HUES6 (cell line): Measurements from ENCODE around the gene INF2.

Experiments used
- H3K27ac ChIP-seq: 2 replicates; pipeline ENCODE4 v1.7.0; 2013; ENCODE audit warnings: low read depth, mild to moderate bottlenecking, low read length, inconsistent platforms
- H3K27me3 ChIP-seq: 2 replicates; pipeline ENCODE4 v1.6.1; 2013; ENCODE audit warnings: low read length; ENCODE audit not compliant: control insufficient read depth, insufficient read depth
- H3K36me3 ChIP-seq: 2 replicates; pipeline ENCODE4 v1.6.1; 2013; ENCODE audit warnings: low read length; ENCODE audit not compliant: control insufficient read depth, insufficient read depth
- H3K4me1 ChIP-seq: 2 replicates; pipeline ENCODE4 v1.6.1; 2013; ENCODE audit warnings: low read length; ENCODE audit not compliant: control insufficient read depth, insufficient read depth
- H3K4me3 ChIP-seq: 2 replicates; pipeline ENCODE4 v1.5.1; 2013; ENCODE audit warnings: low read depth, low read length
- H3K9ac ChIP-seq: one replicate; pipeline ENCODE4 v1.6.1; 2013; ENCODE audit warnings: mild to moderate bottlenecking, low read length
- H3K9me3 ChIP-seq: 2 replicates; pipeline ENCODE4 v1.6.1; 2013; ENCODE audit warnings: low read depth, low read length; ENCODE audit not compliant: control insufficient read depth, insufficient read depth

The INF2 gene

DNA sequence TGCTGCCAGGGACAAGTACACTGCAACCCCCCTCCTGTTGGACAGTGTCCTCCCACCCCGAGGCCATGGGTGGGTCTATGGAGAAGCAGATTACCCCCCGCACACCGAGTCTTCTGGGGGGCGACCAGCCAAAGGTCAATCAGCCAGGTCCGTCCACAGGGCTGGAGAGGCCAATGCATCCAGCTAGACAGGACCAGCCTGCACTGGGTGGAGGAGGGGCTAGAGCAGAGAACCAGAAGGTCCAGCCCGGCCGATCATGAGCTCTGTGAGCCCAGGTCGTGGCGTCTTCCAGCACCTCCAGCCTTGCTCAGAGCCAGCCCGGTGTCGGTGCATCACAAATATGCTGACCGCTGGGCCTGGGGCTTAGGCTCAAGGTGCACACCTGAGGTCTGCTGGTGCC lies 26.5 kb downstream of the INF2 start:
- no peak overlapping the region for H3K4me3 ChIP-seq
- H3K27me3 ChIP-seq, result no peaks in the 10 kb centered on the region
- peaks cover 70% of the 10 kb centered on the region for H3K36me3 ChIP-seq
- H3K9ac ChIP-seq, result no peak overlapping the region
- no peaks in the 10 kb centered on the region for H3K9me3 ChIP-seq
- no peaks in the 10 kb centered on the region for H3K4me1 ChIP-seq
- no peak overlapping the region for H3K27ac ChIP-seq

DNA sequence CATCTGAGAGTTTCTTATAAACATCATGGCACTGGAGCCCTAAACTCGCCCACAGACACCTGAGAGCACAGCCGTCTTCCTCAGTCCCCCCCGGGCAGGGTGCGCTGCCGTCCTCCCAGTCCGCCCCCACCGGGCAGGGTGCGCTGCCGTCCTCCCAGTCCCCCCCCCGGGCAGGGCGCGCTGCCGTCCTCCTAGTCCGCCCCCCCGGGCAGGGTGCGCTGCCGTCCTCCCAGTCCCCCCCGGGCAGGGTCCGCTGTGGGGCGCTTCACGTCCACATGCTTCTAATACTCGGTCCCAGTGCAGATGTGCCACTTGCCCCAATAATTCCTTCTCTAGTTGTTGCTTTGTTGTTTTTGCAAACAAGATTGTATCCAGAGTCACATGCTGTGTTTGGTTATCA lies 27.7 kb downstream of the INF2 start:
- no peaks in the 10 kb centered on the region for H3K9me3 ChIP-seq
- H3K9ac ChIP-seq, result no peak overlapping the region
- no peak overlapping the region for H3K4me3 ChIP-seq
- H3K27ac ChIP-seq, result no peak overlapping the region
- H3K4me1 ChIP-seq, result no peaks in the 10 kb centered on the region
- H3K36me3 ChIP-seq, result peaks cover 58% of the 10 kb centered on the region
- H3K27me3 ChIP-seq, result no peaks in the 10 kb centered on the region

DNA sequence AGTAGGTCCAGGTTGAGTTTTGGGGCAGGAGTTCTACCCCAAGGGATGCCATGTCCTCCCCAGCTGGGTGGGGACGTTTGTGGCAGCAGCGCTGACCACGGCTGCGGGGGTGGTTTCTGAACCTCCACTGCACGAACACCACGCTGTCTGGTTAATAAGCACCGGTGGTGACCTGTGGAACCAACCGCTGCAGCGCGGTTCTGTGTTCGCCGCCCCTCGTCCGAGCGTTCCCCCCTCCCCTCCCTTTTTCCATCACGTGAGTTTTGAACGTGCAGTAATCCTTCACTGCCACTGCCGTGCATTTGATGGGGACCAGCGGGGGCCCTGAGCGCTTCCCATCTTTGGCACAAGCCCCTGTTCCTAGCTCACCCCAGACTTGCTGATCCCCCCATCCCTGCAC lies 28.2 kb downstream of the INF2 start:
- peaks cover 53% of the 10 kb centered on the region for H3K36me3 ChIP-seq
- no peaks in the 10 kb centered on the region for H3K4me1 ChIP-seq
- H3K9ac ChIP-seq, result no peak overlapping the region
- no peaks in the 10 kb centered on the region for H3K9me3 ChIP-seq
- no peak overlapping the region for H3K4me3 ChIP-seq
- no peak overlapping the region for H3K27ac ChIP-seq
- no peaks in the 10 kb centered on the region for H3K27me3 ChIP-seq

DNA sequence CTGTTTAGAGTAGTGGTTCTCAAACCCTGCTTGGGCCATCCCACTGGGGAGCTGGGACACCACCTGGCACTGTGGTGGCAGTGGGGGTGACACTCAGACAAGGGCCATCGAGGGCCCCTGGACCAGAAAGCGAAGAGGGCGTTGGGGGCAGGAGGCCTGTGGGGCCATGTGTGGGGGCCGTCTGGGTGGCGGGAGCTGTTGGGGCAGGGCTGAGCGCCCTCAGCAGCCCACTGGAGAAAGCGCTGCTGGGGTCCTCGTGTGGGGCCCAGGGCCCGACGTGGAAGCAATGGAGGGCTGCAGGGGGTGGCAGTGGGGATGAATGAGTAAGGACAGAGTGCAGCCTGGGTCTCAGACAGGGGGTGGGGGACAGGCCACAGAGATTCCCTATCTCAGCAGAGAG lies 28.7 kb downstream of the INF2 start:
- Histone ChIP-seq H3K9ac (no peak overlapping the region), H3K4me3 (no peak overlapping the region), H3K27ac (no peak overlapping the region), H3K27me3 (no peaks in the 10 kb centered on the region), H3K9me3 (no peaks in the 10 kb centered on the region), H3K36me3 (peaks cover 48% of the 10 kb centered on the region), H3K4me1 (peaks cover 3% of the 10 kb centered on the region; the same call in 1 of the 2 replicates)

DNA sequence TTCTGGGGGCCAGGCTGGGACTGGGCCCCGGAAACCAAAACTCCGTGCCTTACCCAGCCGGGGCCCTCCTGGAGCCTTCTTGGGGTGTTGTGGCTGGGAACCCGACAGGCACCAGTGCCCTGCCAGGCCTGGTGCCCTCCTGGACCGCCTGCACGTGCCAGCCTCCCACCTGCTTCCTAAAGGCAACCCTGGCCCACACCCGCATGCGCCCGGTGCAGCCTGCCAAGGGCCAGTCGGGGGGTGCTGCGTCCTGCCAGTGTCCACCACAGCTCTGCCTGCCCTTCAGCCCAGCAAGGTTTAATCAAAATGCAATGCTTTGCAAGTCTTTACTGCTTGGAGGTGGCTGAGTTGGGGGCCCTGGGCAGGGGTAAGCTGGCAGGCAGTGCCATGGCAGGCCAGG lies 29.5 kb downstream of the INF2 start:
- Histone ChIP-seq H3K36me3 (peaks cover 40% of the 10 kb centered on the region), H3K27me3 (no peaks in the 10 kb centered on the region), H3K27ac (no peak overlapping the region), H3K4me1 (peaks cover 6% of the 10 kb centered on the region; the same call in 1 of the 2 replicates), H3K9ac (no peak overlapping the region), H3K4me3 (no peak overlapping the region), H3K9me3 (no peaks in the 10 kb centered on the region)

DNA sequence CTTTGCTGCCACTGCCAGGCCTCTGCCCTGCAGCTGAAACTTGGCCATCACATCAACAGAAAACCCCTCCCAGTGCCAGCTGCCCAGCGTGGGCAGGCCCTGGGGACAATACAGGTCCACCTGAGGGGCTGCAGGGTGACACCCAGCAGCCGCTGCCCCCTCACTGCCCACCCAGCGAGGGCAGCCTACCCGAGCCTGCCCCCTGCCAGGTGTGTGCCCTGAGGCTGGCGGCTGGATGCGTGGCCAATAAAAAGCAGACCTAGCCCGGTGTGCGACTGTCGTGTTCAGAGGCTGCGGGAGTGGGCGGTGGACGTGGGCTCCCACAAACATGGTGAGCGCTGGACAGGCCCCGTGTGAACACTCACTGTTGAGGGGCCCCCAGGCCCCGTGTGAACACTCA lies 29.9 kb downstream of the INF2 start:
- H3K27me3 ChIP-seq, result no peaks in the 10 kb centered on the region
- no peak overlapping the region for H3K4me3 ChIP-seq
- H3K27ac ChIP-seq, result no peak overlapping the region
- H3K9ac ChIP-seq, result no peak overlapping the region
- peaks cover 6% of the 10 kb centered on the region; the same call in 1 of the 2 replicates for H3K4me1 ChIP-seq
- H3K9me3 ChIP-seq, result no peaks in the 10 kb centered on the region
- peaks cover 36% of the 10 kb centered on the region for H3K36me3 ChIP-seq

DNA sequence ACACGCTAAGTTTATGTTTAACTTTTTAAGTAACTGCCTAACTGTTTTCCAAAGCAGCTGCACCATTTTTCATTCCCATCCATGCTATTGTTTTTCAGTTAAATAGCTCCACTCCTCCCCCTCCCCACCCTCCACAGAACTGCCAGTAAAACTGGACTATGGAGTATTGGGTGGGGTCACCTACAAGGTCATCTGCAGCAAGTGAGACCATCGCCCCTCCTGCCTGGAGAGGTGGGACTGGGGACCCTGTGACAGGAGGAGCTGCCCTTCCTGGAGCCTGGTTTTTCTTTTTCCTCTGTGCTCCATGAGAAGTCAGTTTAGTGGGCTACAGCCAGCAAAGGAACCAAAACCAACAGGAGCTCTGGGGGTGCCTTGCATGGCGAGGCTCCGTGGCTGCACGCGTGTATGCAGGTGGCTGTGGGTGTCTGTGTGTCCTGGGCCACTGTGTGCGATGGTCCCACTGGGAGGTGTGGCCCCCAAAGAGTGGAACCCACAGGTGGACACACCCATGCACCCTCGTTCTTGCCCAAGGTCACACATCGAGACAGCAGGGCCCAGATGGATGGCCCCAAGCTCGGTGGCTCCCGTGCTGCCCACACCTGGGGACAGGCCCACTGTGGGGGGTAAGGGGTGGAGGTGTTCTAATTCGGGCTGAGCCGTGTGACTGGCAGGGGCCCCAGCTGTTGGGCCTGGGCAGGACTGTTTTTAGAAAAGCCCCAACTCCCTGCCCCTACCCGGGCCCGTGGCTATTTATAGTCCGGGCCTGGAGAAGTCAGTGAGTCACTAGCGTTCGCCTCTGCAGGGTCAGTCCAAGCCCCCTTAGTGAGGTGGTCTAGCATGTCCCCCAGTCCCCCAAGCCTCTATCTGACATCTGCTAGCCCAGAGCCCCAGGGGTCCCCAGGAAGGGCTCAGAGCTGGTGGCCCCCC lies 32.4 kb downstream of the INF2 start:
- no peaks in the 10 kb centered on the region for H3K9me3 ChIP-seq
- no peak overlapping the region for H3K4me3 ChIP-seq
- no peak overlapping the region for H3K27ac ChIP-seq
- H3K4me1 ChIP-seq, result peaks cover 15% of the 10 kb centered on the region
- H3K36me3 ChIP-seq, result peaks cover 14% of the 10 kb centered on the region
- H3K9ac ChIP-seq, result no peak overlapping the region
- peaks cover 5% of the 10 kb centered on the region; the same call in 1 of the 2 replicates for H3K27me3 ChIP-seq

DNA sequence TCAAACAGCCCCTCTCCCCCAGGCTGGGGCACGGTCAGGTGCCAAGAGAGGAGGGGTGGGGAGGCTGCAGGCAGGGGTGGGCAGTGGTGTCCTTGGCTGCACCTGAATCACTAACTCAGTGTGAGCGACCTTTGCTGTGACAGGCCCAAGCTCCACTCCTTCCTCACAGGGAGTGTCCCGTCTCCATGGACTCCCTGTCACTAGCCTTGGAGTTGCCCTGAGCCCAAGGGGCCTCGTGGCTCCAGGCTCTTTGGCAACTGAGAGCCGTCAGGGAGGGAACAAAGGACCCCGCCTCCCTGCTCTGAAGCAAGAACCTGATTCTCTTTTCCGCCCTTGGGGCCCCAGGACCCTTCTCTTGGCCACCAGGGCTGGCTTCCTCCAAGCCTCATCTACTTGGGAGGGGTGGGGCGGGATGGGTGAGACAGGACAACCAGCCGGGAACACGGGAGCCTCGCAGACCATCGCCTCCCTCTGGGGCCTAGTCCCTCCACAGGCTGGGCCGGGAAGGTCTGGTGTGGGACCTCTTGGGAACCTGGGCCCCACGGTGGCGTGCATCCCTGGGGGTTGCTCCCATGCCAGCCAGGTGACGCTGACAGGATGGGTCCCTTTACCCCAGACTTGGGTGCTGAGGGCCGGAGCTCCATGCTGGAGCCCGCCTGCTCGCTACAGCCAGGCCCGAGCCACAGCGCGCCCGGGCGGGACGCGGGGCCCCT lies 33.7 kb downstream of the INF2 start:
- peaks cover 7% of the 10 kb centered on the region; the same call in 1 of the 2 replicates for H3K27me3 ChIP-seq
- no peak overlapping the region for H3K9ac ChIP-seq
- H3K4me1 ChIP-seq, result peaks cover 15% of the 10 kb centered on the region
- no peaks in the 10 kb centered on the region for H3K9me3 ChIP-seq
- H3K27ac ChIP-seq, result no peak overlapping the region
- peaks cover 14% of the 10 kb centered on the region for H3K36me3 ChIP-seq
- H3K4me3 ChIP-seq, result peak overlapping the region; percentile 88

DNA sequence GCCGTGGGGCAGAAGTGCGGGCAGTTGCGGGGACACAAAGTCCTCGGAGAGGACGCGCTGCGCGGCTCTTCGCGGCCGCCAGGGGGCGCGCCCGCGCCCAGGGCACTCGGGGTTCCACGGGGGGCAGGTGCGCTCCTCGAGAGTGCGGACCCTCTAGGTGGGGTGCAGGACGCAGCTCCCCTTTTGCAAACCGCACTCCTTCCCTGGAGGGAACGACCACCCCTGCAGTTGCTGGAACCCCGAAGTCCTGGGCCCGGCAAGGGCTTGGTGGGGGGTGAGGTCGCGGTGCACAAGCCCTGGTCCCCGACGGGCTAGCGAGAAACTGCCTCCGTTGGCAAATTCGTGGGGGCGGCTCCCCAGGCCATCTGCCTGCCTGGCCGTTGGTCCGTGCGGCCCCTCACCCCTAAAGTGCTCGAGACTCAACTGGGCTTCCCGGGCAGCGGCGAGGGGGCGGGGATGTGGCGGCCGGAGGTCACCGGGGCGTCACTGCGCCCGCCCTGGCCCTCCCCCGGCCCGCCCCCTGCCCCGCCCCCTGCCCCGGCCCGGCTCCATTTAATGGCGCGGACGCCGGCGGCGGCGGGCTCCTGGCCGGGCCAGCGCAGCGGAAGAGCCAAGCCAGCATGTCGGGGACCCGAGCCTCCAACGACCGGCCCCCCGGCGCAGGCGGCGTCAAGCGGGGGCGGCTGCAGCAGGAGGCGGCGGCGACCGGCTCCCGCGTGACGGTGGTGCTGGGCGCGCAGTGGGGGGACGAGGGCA lies 34.4 kb downstream of the INF2 start, which contains the start of gene ADSS1:
Gene ADSS1, plus strand, starts transcription at position 579 of the 756 bp plus-strand sequence. Its CDS starts 42 bp downstream, at position 621.
- peak within 1 kb of the TSS; percentile 88 for H3K4me3 ChIP-seq
- H3K9ac ChIP-seq, result peak within 1 kb of the TSS; percentile 57
- H3K27ac ChIP-seq, result no peak within 1 kb of the TSS
- peaks cover 11% of the 10 kb centered on the region for H3K36me3 ChIP-seq
- peaks cover 15% of the 10 kb centered on the region for H3K4me1 ChIP-seq
- no peaks in the 10 kb centered on the region for H3K9me3 ChIP-seq
- H3K27me3 ChIP-seq, result peaks cover 10% of the 10 kb centered on the region; the same call in 1 of the 2 replicates

DNA sequence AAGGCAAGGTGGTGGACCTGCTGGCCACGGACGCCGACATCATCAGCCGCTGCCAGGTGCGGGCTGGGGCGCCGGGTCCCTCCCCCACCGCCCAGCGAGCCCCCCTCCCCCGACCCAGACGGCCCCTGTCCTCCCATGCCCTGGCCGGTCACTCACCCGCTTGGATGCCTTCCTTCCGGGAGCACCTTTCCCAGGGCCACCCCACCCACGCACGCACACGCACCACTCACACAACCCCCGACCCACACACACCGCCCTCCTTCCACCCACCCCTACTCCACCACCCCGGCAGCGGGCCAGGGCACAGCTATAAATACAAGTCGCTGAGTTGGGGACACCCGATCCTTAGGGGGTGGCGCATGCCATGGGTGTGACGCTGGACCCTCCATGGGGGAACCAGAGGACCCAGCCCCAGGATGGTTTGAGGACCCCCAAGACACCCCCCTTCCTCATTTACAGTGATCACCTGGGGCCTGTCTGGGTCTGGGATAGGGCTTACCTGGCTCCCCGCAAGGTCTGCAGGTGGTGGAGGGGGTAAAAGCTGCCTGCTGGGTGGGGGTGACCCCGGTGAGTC lies 35.1 kb downstream of the INF2 start:
- peak overlapping the region; percentile 88 for H3K4me3 ChIP-seq
- H3K4me1 ChIP-seq, result peaks cover 15% of the 10 kb centered on the region
- H3K36me3 ChIP-seq, result peaks cover 8% of the 10 kb centered on the region
- H3K9me3 ChIP-seq, result no peaks in the 10 kb centered on the region
- no peak overlapping the region for H3K27ac ChIP-seq
- H3K9ac ChIP-seq, result peak overlapping the region; percentile 53
- H3K27me3 ChIP-seq, result peaks cover 10% of the 10 kb centered on the region; the same call in 1 of the 2 replicates
